B cell (primary cell): ENCODE measurements around the gene CCN5. TPM values are rescaled to one million over a fixed set of nuclear protein-coding genes. Genes with fewer than 3 reads are reported as not detected.

Experiments used
- ATAC-seq: fragments of 200-7000 bp; cut with Tn5 transposase; one replicate; pipeline ENCODE4 v1.10.0; 2021; ENCODE audit warnings: low read depth, mild to moderate bottlenecking, moderate number of reproducible peaks, moderate library complexity
- CTCF ChIA-PET: fragments of 350-600 bp; sonication (Branson Sonifier 250); formaldehyde crosslinking; loops from one replicate; lab custom pipeline; 2021; ENCODE audit warnings: antibody characterized with exemption, inconsistent platforms; lab: Charles Lee
- POLR2A ChIA-PET: fragments of 350-600 bp; sonication (Branson Sonifier 250); formaldehyde crosslinking; loops from one replicate; lab custom pipeline; 2021; ENCODE audit warnings: antibody characterized with exemption; lab: Charles Lee
- DNase-seq: peaks from one replicate; pipeline ENCODE4 v3.0.0; 2013
- H2AFZ ChIP-seq: 2 replicates; pipeline ENCODE4 v1.6.1; 2012; ENCODE audit warnings: mild to moderate bottlenecking, low read depth, low read length; ENCODE audit not compliant: insufficient read depth, poor library complexity, severe bottlenecking
- H3K27ac ChIP-seq, 2 donors: 1 replicate in 1 of 2; 2 replicates in 1 of 2; pipeline ENCODE4 v1.5.1; 2012 to 2013; ENCODE audit warnings: low read length in 2 of 2, mild to moderate bottlenecking in 2 of 2, moderate library complexity in 1 of 2
- H3K27me3 ChIP-seq, 4 experiments: fragments of 200-600 bp in 1 of 4; sonication (generic) in 1 of 4; replicated peaks in 1 of 4; 1 replicate in 2 of 4; 2 replicates in 2 of 4; pipeline versions ENCODE4 v1.6.1 to v1.7.0; 2013 to 2016; ENCODE audit warnings: low read length in 3 of 4, mild to moderate bottlenecking in 2 of 4, mixed read lengths in 1 of 4, moderate library complexity in 1 of 4; ENCODE audit not compliant: insufficient read depth in 4 of 4, control insufficient read depth in 3 of 4; ENCODE audit errors: control extremely low read depth in 1 of 4
- H3K36me3 ChIP-seq, 2 experiments: replicated peaks in 1 of 2; 1 replicate in 1 of 2; 2 replicates in 1 of 2; pipeline versions ENCODE4 v1.6.1 to v1.7.1; 2013; ENCODE audit warnings: low read length in 1 of 2; ENCODE audit not compliant: insufficient read depth in 2 of 2, control insufficient read depth in 1 of 2; ENCODE audit errors: control extremely low read depth in 1 of 2, extremely low read depth in 1 of 2
- H3K4me1 ChIP-seq, 2 donors: fragments of 200-600 bp in 1 of 2; sonication (generic) in 1 of 2; 1 replicate in 1 of 2; 2 replicates in 1 of 2; pipeline versions ENCODE4 v1.5.1 to v1.6.1; 2013 to 2017; ENCODE audit warnings: low read length in 2 of 2; ENCODE audit not compliant: control insufficient read depth in 2 of 2, insufficient read depth in 2 of 2
- H3K4me2 ChIP-seq: replicated peaks from 2 replicates; pipeline ENCODE3; 2012; ENCODE audit warnings: mild to moderate bottlenecking, low read depth, low read length; ENCODE audit not compliant: poor library complexity, severe bottlenecking
- H3K4me3 ChIP-seq, 5 experiments: fragments of 200-600 bp in 1 of 5; sonication (generic) in 1 of 5; 1 replicate in 3 of 5; 2 replicates in 2 of 5; pipeline versions ENCODE4 v1.5.1 to v1.7.0; 2011 to 2016; ENCODE audit warnings: low read length in 4 of 5, mild to moderate bottlenecking in 4 of 5, low read depth in 2 of 5, control low read depth in 1 of 5, moderate library complexity in 1 of 5; ENCODE audit not compliant: insufficient read depth in 1 of 5; ENCODE audit errors: control extremely low read depth in 1 of 5, extremely low read depth in 1 of 5
- H3K79me2 ChIP-seq: fragments of 200-600 bp; sonication (generic); one replicate; pipeline ENCODE4 v1.6.0; 2016; ENCODE audit warnings: low read length; ENCODE audit not compliant: control insufficient read depth, insufficient read depth
- H3K9ac ChIP-seq: fragments of 200-600 bp; sonication (generic); 2 replicates; pipeline ENCODE4 v1.6.1; 2017; ENCODE audit warnings: mild to moderate bottlenecking, low read length, moderate library complexity
- H3K9me3 ChIP-seq, 3 donors: one replicate each; pipeline versions ENCODE4 v1.6.1 to v1.7.1; 2013; ENCODE audit warnings: low read length in 2 of 3; ENCODE audit not compliant: control insufficient read depth in 2 of 3, insufficient read depth in 1 of 3; ENCODE audit errors: control extremely low read depth in 1 of 3
- H4K20me1 ChIP-seq: 2 replicates; pipeline ENCODE4 v1.6.0; 2012; ENCODE audit warnings: mild to moderate bottlenecking, low read length; ENCODE audit not compliant: insufficient read depth, control insufficient read depth, poor library complexity, severe bottlenecking
- H3K27ac Mint-ChIP-seq: one replicate; pipeline ENCODE4 v1.8.0; 2021; ENCODE audit warnings: mixed read lengths
- H3K27me3 Mint-ChIP-seq: one replicate; pipeline ENCODE4 v1.8.0; 2021; ENCODE audit warnings: mixed read lengths
- H3K4me1 Mint-ChIP-seq: one replicate; pipeline ENCODE4 v1.8.0; 2021; ENCODE audit warnings: mixed read lengths
- H3K4me3 Mint-ChIP-seq: one replicate; pipeline ENCODE4 v1.8.0; 2021; ENCODE audit warnings: mixed read lengths
- H3K9me3 Mint-ChIP-seq: one replicate; pipeline ENCODE4 v1.8.0; 2022; ENCODE audit warnings: mixed read lengths; ENCODE audit not compliant: insufficient read depth
- CTCF ChIP-seq: fragments of 200-600 bp; IDR thresholded peaks from one replicate; pipeline ENCODE4 v1.8.0; 2022; ENCODE audit warnings: antibody characterized with exemption, mild to moderate bottlenecking
- EZH2 ChIP-seq: IDR thresholded peaks from 2 replicates; pipeline ENCODE4 v1.6.1; 2012; ENCODE audit warnings: borderline replicate concordance, low read depth, mild to moderate bottlenecking, moderate library complexity, low read length; ENCODE audit not compliant: insufficient read depth, poor library complexity, severe bottlenecking
- WGBS: methylation state at CpG from one replicate; pipeline ENCODE4 v1.1.5; 2013; ENCODE audit warnings: missing lambda C conversion rate; ENCODE audit not compliant: insufficient coverage; 5-methylcytosine and 5-hydroxymethylcytosine counted together
- intact Hi-C: fragments of 100-400 bp; cut with micrococcal nuclease; formaldehyde crosslinking; loops from one replicate; pipeline ENCODE4 v1.10.0; 2022
- polyA plus RNA-seq: library from polyadenylated mRNA; depleted of rRNA; stranded (reverse); fragments of >200 nt; gene quantifications from 2 replicates; pipeline ENCODE4 v1.2.3, GENCODE V29; 2012
- total RNA-seq, 2 donors: library from RNA; stranded (reverse); fragments of 120-200 nt in 1 of 2; gene quantifications; 1 replicate in 1 of 2; 2 replicates in 1 of 2; pipeline versions ENCODE4 v1.2.3 to v1.2.4, GENCODE V29; 2013 to 2022

The CCN5 gene
- total and polyA plus RNA-seq, 2 donors (not counting 1 experiment from before 2014, with no cell fraction given), result not detected

GRCh38 chr20:44683263-44684046 lies 31.7 kb upstream of the CCN5 start:
- CTCF ChIA-PET, result interaction anchor here (0.6 to 5.4 kb wide), 31 partner anchors 9 to 610 kb away, joined by 3 to 37 read pairs (median 4); partner anchors contain the start of genes ADA and CCN5
- peaks cover 5% of the 10 kb centered on the region for H3K4me1 Mint-ChIP-seq
- no peak overlapping the region for H3K27ac Mint-ChIP-seq
- ATAC-seq, result peak; percentile 47
- Histone ChIP-seq H3K4me1 (peaks cover 0 to 11% of the 10 kb centered on the region in 2 donors), H2AFZ (peak overlapping the region; percentile 11), H3K4me2 (no peak overlapping the region), H3K36me3 (no peaks in the 10 kb centered on the region), H4K20me1 (no peaks in the 10 kb centered on the region), H3K27ac (no peak overlapping the region), H3K9ac (no peak overlapping the region), H3K9me3 (no peaks in the 10 kb centered on the region), H3K27me3 (peaks cover 0 to 3% (median 0%) of the 10 kb centered on the region in 4 experiments), H3K79me2 (no peaks in the 10 kb centered on the region), H3K4me3 (no peak overlapping the region)
- WGBS, result 83% methylated on average over 10 of the region's 10 CpGs
- DNase-seq, result peak; percentile 71
- POLR2A ChIA-PET, result no interaction called here
- no peak for TF ChIP-seq EZH2
- TF ChIP-seq CTCF, result peak; percentile 38
- peaks cover 10% of the 10 kb centered on the region for H3K27me3 Mint-ChIP-seq
- H3K9me3 Mint-ChIP-seq, result no peaks in the 10 kb centered on the region
- H3K4me3 Mint-ChIP-seq, result no peak overlapping the region
- intact Hi-C loops, result loop anchor here (2.0 to 10.0 kb wide), 2 partner anchors 295 to 611 kb away; no protein-coding TSS in a partner anchor
